HG03095 (cell line): ENCODE data around the gene MRPL46.
"Not testable (repeated sequence)": the region's sequence is repeated elsewhere in the genome, so short reads cannot be mapped to it uniquely, and the experiment has no call there.

Experiments used
- ATAC-seq: cut with Tn5 transposase; IDR thresholded peaks from one replicate; pipeline ENCODE4 v1.9.1; 2021; ENCODE audit warnings: moderate library complexity; ENCODE audit not compliant: unreplicated experiment

Gene MRPL46

GRCh38 chr15:88447741-88448140, 19.4 kb downstream of the MRPL46 start:
- ATAC-seq, result no peak

- no peak for ATAC-seq
Observed at GRCh38 chr15:88447206-88447605, 20.0 kb downstream of the MRPL46 start.

- no peak for ATAC-seq
Observed at GRCh38 chr15:88441076-88441730, 26.0 kb downstream of the MRPL46 start.

- no peak for ATAC-seq
Observed at GRCh38 chr15:88440021-88440420, 27.2 kb downstream of the MRPL46 start.

- ATAC-seq, result no peak
Observed at GRCh38 chr15:88438181-88438580, 29.0 kb downstream of the MRPL46 start.

GRCh38 chr15:88434106-88434505, 33.1 kb downstream of the MRPL46 start:
- not testable (repeated sequence) for ATAC-seq

GRCh38 chr15:88433046-88433685, 34.0 kb downstream of the MRPL46 start:
- ATAC-seq, result no peak

- no peak for ATAC-seq
Observed at GRCh38 chr15:88431441-88431840, 35.7 kb downstream of the MRPL46 start.

- ATAC-seq, result no peak
Observed at GRCh38 chr15:88430051-88430450, 37.1 kb downstream of the MRPL46 start.

- ATAC-seq, result no peak
Observed at GRCh38 chr15:88428805-88429605, 38.2 kb downstream of the MRPL46 start.

- no peak for ATAC-seq
Observed at GRCh38 chr15:88428053-88428452, 39.1 kb downstream of the MRPL46 start.

- no peak for ATAC-seq
Observed at GRCh38 chr15:88426304-88426703, 40.9 kb downstream of the MRPL46 start.

- no peak for ATAC-seq
Observed at GRCh38 chr15:88423331-88423730, 43.9 kb downstream of the MRPL46 start.

GRCh38 chr15:88419830-88420229, 47.4 kb downstream of the MRPL46 start:
- ATAC-seq, result no peak
